ENCODE data around the gene OR2S2. TPM values are rescaled to one million over a fixed set of nuclear protein-coding genes. Genes with fewer than 3 reads are reported as not detected.
"Not testable (repeated sequence)": the region's sequence is repeated elsewhere in the genome, so short reads cannot be mapped to it uniquely, and the experiment has no call there.

Gene OR2S2
- total RNA-seq, 2 donors from 2014 or later, result not detected

DNA sequence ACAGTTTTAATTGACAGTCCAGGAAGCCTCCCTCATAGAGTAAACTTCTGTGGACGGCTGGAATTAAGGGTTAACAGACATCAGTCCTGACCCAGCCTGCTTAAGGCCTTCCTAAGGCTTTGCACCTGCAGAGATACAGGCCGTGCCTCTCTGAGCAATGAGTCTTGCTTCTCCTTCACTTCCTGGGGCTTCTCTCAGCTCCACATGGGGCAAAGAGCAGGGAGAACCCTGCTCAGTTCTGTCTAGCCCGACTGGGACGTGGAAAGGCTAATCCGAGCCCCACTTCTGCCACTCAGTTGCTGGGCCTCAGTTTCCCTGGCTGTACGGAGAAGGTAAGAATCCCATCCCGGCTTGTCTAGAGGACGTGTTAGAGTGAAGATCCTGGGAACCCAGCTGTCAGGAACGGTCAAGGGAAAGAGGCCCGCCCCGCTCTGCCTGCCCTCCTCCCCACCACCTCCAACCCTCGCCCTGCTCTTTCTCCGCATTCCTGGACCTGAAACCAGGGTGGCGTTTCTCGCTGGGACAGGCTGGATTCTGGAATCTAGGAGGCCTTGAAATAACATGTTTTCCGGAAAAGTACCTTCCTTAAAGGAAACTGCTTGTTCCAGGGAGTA lies 42.2 kb downstream of the OR2S2 start:
- intact Hi-C loops (cut with DNase I), result no loop called here
- ATAC-seq (no peak), DNase-seq (peak; percentile 53)

DNA sequence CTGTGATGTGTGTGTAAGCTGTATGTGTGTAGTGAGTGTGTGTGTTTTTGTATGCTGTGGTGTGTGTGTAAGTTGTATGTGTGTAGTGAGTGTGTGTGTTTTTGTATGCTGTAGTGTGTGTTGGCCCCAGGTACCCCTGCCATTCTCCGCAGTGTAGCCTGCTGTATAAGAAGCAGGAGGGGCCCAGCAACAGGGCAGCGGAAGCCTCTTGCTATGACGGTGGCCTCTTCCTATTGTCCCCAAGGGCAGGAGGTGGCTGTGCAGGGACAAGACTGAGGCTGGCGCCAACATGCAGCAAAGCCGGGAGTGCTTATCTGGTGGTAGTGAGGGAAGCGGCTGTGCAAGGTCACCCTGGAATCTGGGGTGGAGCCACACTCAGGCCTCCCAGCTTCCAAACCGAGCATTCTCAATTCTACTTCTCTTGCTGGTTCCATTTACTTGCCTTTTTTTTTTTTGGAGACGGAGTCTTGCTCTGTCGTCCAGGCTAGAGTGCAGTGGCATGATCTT lies 43.6 kb downstream of the OR2S2 start:
- peak; percentile 85 for DNase-seq
- peak; percentile 86 to 92 for ATAC-seq
- intact Hi-C loops (cut with DNase I), result no loop called here

DNA sequence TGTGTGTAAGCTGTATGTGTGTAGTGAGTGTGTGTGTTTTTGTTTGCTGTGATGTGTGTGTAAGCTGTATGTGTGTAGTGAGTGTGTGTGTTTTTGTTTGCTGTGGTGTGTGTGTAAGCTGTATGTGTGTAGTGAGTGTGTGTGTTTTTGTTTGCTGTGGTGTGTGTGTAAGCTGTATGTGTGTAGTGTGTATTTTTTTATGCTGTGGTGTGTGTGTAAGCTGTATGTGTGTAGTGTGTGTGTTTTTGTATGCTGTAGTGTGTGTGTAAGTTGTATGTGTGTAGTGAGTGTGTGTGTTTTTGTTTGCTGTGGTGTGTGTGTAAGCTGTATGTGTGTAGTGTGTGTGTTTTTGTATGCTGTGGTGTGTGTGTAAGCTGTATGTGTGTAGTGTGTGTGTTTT lies 44.5 kb downstream of the OR2S2 start:
- ATAC-seq; DNase-seq; intact Hi-C loops (cut with DNase I): not testable (repeated sequence)

DNA sequence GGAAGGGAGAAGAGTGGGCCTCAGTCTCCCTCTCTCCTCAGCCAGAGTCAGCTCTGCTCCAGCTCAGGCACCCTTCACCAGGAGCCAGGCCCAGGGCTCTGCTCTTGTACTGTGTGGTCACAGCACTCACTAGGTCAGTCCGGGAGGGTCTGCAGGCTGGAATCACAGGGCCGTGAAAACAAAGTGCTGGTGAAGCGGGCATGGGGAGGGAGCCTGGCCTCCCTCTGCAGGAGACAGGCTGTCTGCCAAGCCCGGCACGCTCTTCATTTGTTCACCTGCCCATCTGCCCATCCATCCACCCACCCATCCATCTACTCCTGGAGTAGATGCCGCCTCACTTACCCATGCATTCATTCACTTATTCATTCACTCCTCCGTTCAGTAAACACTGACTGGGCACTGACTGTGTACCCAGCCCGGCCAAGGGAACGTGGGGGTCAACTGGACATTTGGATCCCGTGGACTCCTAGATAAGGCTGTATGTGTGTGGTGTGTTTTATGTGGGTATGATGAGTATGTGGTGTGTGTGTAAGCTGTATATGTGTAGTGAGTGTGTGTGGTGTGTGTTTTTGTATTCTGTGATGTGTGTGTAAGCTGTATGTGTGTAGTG lies 45.1 kb downstream of the OR2S2 start:
- DNase-seq (no peak), ATAC-seq (no peak)
- intact Hi-C loops (cut with DNase I), result no loop called here

DNA sequence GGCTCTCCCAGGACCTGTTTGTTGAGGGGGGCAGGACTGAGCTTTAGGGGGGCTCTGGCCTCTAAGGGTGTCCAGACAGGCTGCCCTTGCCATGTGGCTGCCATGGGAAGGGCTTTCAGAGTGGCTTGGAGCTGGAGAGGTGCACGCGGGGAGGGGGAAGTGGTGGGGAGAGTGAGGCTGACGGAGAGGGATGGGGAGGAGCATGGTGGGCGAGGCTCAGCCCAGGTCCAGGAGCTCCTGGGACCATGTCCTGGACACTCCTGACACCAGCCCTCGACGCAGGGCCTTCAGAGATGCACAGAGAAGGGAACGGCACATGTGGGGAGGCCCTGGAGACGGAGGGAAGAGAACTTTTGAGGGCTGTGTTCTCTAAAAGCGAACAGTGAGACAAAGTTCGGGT lies 46.3 kb downstream of the OR2S2 start:
- peak; percentile 42 for DNase-seq
- intact Hi-C loops (cut with DNase I), result no loop called here
- ATAC-seq, result no peak

DNA sequence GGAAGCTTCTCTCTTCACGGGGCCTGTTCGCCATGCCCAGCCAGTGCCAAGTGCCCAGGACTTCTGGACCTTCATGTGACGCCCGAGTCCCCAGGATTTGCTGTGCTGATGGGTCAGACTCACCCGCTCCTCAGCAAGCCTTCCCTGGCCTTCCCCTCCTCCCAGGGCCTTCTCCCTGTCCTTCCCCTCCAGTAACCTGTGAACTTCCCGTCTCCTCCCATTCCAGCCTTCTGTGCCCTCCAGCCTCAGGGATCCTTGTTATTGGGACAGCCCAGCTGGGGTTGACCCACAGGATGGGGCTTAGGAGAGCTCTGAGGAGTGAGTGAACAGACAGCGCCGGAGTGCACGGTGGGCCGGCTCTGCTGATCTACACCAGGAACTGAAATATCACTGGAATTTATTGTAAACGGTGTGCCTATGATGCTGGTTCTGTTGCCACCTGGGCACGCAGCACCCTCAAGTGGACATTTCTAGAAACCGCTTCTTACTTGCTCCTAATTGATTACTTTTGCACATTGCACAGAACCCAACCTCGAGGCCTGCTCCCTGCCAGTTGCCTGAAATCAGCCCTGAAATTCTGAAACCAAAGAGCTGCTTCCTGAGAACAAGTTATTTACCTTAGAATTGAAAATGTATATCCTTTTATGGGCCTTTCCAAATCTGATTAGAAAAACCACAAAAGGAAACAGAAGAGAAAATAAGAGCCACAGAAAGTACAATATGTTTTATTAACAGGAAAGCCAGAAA lies 47.2 kb downstream of the OR2S2 start:
- no peak for DNase-seq
- intact Hi-C loops (cut with DNase I), result no loop called here
- ATAC-seq, result no peak

DNA sequence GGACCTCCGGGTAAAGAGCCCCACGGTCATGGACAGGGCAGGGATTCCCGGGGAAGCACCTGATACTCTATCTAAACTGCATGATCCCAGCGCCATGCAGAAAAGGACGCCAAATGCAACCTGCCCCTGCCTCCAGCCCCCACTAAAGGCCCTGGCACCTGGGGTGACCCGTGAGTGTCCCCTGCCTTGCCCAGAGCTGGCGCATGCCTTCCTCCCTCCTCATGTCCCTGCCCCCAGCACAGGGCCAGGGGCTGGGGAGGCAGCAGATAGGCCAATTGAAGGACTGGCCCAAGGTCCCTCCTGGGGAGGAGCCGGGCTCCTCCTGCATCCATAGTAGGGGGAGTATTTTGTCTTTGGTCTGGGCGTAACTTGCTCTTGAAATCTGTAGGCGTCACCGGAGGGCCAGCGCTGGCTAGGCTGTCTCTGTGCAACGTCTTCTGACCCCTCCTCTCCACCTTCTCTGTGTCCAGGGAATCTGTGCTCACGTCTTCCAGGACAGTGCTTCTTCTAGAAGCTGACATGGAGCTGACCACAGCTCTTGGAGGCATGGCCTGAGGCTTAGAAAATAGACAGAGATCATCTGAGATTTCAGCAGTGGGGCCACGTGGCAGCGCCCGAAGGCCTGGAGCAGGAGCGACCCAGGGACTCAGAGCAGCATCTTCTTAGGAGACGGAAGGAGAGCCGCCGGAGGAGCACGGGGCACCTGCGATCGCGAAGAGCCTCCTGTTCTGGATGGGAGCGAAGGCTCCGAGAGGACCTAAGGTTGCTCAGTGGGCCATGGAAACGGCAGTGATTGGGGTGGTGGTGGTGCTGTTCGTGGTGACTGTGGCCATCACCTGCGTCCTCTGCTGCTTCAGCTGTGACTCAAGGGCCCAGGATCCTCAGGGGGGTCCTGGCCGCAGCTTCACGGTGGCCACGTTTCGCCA lies 48.0 kb downstream of the OR2S2 start:
- ATAC-seq, result no peak
- intact Hi-C loops (cut with DNase I), result no loop called here

DNA sequence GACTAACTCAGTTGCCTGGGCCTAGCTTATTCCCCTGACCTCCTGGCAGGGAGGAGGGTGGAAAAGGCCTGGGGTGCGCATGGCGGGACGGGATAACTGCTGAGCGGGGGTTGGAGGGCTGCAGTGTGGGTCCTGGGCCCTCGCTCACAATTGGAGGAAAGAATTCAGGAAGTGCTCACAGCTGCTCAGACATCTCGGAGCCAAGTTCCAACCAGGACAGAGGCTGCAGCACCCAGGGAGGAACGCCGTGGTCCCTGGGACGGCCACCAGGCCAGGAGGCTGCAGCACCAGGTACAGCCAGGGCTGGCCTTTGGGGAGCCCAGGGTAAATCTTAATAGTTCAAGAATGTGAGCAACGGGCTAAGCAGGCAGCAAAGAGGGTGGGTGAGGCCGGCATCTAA lies 48.7 kb downstream of the OR2S2 start, which contains the start of gene SPAAR:
Gene SPAAR, plus strand, starts transcription at position 217 of the 400 bp plus-strand sequence. CDS start 974 bp downstream, outside the sequence.
- no peak for ATAC-seq
- intact Hi-C loops (cut with DNase I), result no loop called here
- DNase-seq, result peak; percentile 41

More for the DNA sequence above, 48.0 kb downstream of the OR2S2 start:
- DNase-seq, result peak; percentile 60

DNA sequence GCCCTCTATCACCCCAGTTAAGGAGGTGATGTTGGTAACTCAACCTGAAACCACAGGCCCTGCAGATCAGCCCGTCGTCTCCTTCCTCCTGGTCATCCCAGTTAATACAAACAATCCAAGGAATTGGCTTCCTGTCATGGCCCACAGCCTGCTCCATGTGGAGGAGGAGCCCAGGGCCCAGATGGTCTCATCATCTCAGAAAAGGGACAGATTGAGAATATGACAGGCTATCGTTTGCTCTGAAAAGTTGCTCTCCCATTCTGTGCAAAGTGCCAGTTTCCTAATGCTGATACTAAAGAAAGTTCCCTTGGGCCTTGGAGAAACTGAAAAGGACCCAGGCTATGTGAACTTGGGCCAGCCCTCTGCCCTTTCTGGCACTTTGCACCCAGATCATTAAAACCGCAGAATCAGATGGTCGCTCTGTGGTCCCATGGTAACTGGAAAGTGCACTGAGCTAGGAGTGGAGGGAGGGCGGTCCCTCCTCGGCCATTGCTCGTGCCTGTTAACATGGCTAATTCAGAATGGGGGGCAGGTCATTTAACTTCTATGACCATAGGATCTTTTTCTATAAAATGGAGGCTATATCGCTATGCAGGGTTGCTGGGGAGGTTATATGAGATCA lies 49.3 kb downstream of the OR2S2 start:
- intact Hi-C loops (cut with DNase I), result no loop called here
- peak; percentile 64 for DNase-seq

DNA sequence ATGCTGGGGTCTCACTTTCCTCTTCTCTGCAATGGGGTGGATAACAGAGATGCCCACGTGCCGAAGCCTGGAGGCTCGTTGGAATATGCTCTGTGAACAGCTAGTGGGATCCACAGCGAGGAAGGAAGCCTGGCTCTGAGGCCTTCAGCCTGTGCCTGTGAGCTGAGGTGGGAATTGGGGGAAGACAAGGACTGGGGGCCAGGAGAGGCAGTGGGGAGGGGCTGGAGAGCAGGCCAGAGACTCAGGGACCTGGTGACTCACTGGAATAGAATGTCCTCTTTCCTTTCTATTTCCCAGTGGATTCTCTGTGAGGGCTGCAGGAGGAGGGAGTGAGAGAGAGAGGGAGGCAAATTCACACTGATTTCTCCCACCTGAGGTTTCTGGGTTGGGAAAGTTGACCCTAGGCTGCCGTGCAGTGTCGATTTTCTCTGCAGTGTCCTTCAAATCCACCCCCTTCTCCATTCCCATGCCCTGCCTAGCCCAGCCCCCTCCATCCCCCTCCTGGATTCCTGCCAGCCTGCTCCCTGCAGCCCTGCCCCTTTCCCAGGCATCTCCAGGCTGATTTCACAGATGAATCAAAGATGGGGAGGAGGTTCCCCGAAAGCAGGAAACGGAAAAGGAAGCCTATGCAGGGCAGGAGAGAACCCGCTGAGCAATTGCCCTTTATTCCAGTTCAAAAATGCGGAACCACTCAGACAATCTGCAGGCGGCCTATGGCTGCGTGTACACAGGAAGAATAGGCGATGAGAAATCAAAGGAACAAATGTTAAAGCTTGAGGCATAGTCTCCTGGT lies 50.0 kb downstream of the OR2S2 start:
- ATAC-seq (peak; percentile 53 to 66), DNase-seq (peak; percentile 85)
- intact Hi-C loops (cut with DNase I), result no loop called here

More for the DNA sequence above, 49.3 kb downstream of the OR2S2 start:
- peak in 1 of 2 donors; percentile 5 for ATAC-seq

Other genes starting within 250 kb of the OR2S2 start
- gene TLN1, start 226.0 kb downstream of the OR2S2 start, total RNA-seq, result 100 to 1,000 TPM; 301 to 324 TPM
- gene CREB3, start 225.5 kb downstream of the OR2S2 start, total RNA-seq, result 10 to 100 TPM; 24.6 to 36.2 TPM
- 10 to 100 TPM; 92.5 to 97.7 TPM for gene GBA2, start 208.9 kb downstream of the OR2S2 start, total RNA-seq
- 10 to 100 TPM; 23.6 to 34.6 TPM for gene RGP1, start 208.9 kb downstream of the OR2S2 start, total RNA-seq
- gene MSMP, start 203.9 kb downstream of the OR2S2 start, total RNA-seq, result not detected
- 10 to 100 TPM; 21.1 to 24.3 TPM for gene NPR2, start 166.6 kb downstream of the OR2S2 start, total RNA-seq
- 1 to 10 TPM; 1.3 to 1.9 TPM for gene SPAG8, start 145.9 kb downstream of the OR2S2 start, total RNA-seq
- 10 to 100 TPM; 53.4 to 54.3 TPM for gene HINT2, start 143.1 kb downstream of the OR2S2 start, total RNA-seq
- gene FAM221B, start 129.4 kb downstream of the OR2S2 start, total RNA-seq, result not detected
- gene TMEM8B, start 128.9 kb downstream of the OR2S2 start, total RNA-seq, result 10 to 100 TPM; 14.7 to 15.6 TPM
- gene OR13J1, start 87.8 kb downstream of the OR2S2 start, total RNA-seq, result not detected
- gene HRCT1, start 52.0 kb downstream of the OR2S2 start, total RNA-seq, result 1 to 10 TPM; 4.6 to 9.3 TPM
- gene SPAAR, start 48.7 kb downstream of the OR2S2 start, total RNA-seq, result 10 to 100 TPM in 1 of 2 donors, 1 to 10 TPM in 1; 7.6 to 13.1 TPM
- 1 to 10 TPM; 8.1 to 8.9 TPM for gene RECK, start 78.8 kb upstream of the OR2S2 start, total RNA-seq
- 10 to 100 TPM; 14.7 to 19.7 TPM for gene GLIPR2, start 178.6 kb upstream of the OR2S2 start, total RNA-seq
- gene CCIN, start 211.2 kb upstream of the OR2S2 start, total RNA-seq, result not detected
- 10 to 100 TPM; 80.7 to 88.0 TPM for gene CLTA, start 232.8 kb upstream of the OR2S2 start, total RNA-seq